GM18867 (cell line): ENCODE results near the gene FCAMR.
A peak's percentile ranks its signal among the peaks of the same experiment; 100 is the strongest.

Experiments
- ATAC-seq: cut with Tn5 transposase; IDR thresholded peaks from one replicate; pipeline ENCODE4 v1.9.1; 2021; ENCODE audit warnings: mild to moderate bottlenecking, moderate library complexity; ENCODE audit not compliant: unreplicated experiment

Gene FCAMR

DNA sequence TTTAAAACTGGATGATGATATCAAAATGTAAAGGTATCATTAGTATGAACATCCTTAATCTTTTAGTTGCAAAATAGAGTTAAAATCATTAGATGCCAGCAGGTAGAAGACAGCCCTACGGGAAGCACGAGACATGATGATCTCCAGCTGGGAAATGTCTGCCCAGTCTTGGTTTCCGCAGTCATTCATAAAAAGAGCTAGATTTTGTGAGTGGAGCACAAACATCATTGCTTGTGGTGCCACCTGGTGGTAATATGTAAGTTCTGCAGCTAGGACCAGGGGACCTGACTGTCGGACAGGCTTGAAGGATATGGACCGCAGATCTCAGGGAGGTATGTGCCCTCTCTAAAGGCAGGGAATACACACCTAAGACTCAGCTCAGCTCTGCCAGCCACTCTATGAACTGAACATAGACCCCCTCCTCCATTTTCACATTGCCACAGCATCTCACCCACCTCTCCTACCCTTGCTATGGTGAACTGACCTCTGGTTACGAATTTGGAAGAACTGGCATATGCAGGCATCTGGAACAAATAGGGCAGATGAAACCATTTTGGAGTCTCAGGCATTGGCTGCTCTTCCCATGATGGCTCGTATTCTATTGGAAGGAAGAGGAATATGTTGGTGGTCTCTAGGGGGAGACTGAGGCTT, 57.7 kb downstream of the FCAMR start:
- peak; percentile 54 for ATAC-seq

DNA sequence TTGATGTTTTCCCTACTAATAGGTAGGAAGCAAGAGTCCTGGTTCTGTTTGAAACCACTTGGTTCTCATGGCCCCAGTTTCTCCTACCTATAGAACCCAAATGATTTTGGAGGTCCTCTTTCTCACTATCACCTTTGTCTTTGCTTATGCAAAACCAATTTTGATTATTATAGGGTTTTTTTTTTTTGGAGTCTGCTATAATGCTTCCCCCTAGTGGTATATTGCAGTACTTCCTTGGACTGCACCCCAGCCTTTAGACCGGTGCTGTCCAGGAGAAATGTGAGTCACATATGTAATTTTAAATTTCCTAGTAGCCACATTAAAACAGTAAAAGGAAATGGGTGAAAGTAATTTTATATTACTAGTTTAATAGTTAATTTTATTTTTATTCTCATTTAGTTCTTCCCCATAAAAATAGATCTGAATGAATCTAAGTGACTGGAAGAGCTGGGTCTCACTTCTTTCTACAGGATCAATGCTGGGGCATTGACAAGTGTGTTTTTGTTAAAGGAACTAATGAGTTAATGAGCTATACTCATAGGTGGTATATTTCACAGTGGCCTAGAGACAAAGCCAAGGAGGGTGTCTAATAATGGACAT, 59.1 kb downstream of the FCAMR start:
- peak; percentile 38 for ATAC-seq

DNA sequence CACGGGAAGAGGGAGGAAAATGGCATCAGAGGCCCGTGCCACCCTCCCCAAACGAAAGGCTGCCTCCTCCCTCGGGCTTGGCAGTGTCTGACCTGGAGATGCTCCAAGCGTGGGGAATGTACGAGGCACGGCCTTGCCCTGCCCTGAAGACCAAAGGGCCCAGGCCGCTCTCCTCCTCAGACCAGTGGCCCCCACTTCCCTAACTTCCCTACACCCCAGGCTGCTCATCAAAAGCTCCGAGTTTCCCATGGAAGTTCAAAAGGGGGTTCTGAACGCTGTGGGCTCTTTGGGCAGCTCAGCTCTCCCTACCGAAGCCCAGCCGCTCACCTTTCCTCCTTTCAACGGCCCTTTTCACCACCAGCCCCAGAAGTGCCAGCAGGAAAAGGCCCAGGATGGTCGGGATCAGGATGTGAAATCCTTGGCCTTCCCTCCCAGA, 60.4 kb downstream of the FCAMR start:
- no peak for ATAC-seq

DNA sequence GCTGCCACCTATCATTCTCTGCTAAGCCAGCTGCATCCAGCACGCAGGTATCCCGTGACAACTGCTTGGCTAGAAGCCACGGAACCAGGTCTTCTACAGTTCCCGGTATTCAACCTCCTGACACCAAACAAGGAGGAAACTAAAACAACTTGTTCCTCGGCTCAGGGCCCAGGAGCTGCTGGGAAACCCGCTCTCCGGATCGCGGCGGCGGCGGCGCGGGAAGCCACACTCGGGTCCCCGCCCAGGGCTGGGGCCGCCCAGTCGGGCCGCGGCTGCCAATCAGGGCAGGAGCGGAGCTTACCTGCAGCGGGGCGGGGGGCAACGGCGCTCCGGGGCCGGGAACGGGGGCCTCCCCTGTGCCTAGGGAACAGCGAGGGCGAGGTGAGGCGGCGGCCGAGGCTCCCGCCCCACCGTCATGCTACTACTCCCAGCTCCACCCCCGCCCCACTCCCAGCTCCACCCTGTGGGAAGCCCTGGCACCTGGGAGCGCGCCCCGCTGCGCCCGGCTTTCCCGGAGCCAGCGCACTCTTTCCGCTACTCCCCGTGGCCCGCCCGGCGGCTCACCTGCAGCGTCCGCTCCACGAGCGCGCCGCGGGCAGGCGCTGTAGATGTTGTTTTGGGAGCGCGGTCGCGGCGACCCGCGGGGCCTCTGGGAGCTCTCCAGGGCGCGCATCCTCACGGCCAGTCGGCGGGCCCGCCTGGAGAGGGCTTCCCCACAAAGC, 60.9 kb downstream of the FCAMR start:
- ATAC-seq = no peak

DNA sequence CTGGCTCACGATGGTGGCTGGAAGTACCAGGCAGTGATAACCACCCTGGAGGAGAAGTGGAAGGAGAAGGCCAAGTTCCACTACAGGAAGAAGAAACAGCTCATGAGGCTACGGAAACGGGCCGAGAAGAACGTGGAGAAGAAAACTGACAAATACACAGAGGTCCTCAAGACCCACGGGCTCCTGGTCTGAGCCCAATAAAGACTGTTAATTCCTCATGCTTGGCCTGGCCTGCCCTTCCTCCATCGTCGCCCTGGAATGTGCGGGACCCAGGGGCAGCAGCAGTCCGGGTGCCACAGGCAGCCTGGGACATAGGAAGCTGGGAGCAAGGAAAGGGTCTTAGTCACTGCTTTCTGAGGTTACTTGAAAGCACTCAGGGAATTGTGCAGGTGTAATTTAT, 62.2 kb downstream of the FCAMR start:
- no peak for ATAC-seq
